K562 (cell line): Measurements from ENCODE around the gene F2RL2. TPM values are rescaled to one million over a fixed set of nuclear protein-coding genes. Genes with fewer than 3 reads are reported as not detected.

ENCODE experiments used
- CBFA2T3 ChIP-seq: fragments of 450-650 bp; IDR thresholded peaks from 2 replicates; pipeline ENCODE4 v1.6.1; 2017
- CHD2 ChIP-seq: IDR thresholded peaks from 2 replicates; pipeline ENCODE4 v1.6.1; 2011; ENCODE audit warnings: low read depth, low read length
- ETV1 ChIP-seq: fragments of 450-650 bp; conservative IDR thresholded peaks from 2 replicates; pipeline ENCODE4 v1.6.1; 2016; ENCODE audit warnings: missing genetic modification characterization, control low read depth, low read depth, missing compliant biosample characterization
- ETV6 ChIP-seq, 3 experiments: fragments of 150-350 bp in 1 of 3; sonication (generic) in 1 of 3; formaldehyde crosslinking in 1 of 3; IDR thresholded peaks; 2 replicates each; pipeline versions ENCODE4 v1.6.1 to v1.8.0; 2014 to 2022; ENCODE audit warnings: borderline replicate concordance in 2 of 3, low read depth in 2 of 3, antibody characterized with exemption in 1 of 3, low read length in 1 of 3, mild to moderate bottlenecking in 1 of 3, missing genetic modification reagents in 1 of 3
- MTA2 ChIP-seq: fragments of 450-650 bp; IDR thresholded peaks from 2 replicates; pipeline ENCODE4 v1.6.1; 2016; ENCODE audit warnings: low read depth
- SIN3A ChIP-seq, 2 experiments: fragments of 150-350 bp in 1 of 2; IDR thresholded peaks; 2 replicates each; pipeline ENCODE4 v1.6.1; 2011 to 2016; ENCODE audit warnings: borderline replicate concordance in 2 of 2, low read depth in 2 of 2, low read length in 2 of 2, mild to moderate bottlenecking in 2 of 2, moderate library complexity in 2 of 2; ENCODE audit not compliant: control insufficient read depth in 1 of 2
- SRSF1 ChIP-seq: fragments of 200-400 bp; formaldehyde crosslinking; IDR thresholded peaks from 2 replicates; pipeline ENCODE4 v1.6.1; 2017; ENCODE audit warnings: mild to moderate bottlenecking, low read depth, low read length, moderate library complexity
- ZBTB17 ChIP-seq: fragments of 450-650 bp; formaldehyde crosslinking; IDR thresholded peaks from 2 replicates; pipeline ENCODE4 v1.4.0; 2020; ENCODE audit warnings: mild to moderate bottlenecking
- ZNF146 ChIP-seq: IDR thresholded peaks from one replicate; pipeline ENCODE4 v1.6.1; 2018; ENCODE audit warnings: missing compliant biosample characterization; ENCODE audit not compliant: unreplicated experiment
- ZNF239 ChIP-seq: fragments of 250-450 bp; sonication (Bioruptor Pico); IDR thresholded peaks from 2 replicates; pipeline ENCODE4 v1.4.0; 2020; ENCODE audit warnings: mild to moderate bottlenecking
- ZNF75A ChIP-seq: fragments of 450-650 bp; formaldehyde crosslinking; IDR thresholded peaks from 2 replicates; pipeline ENCODE4 v1.4.0; 2020; ENCODE audit warnings: mild to moderate bottlenecking
- polyA plus RNA-seq, 8 experiments: library from polyadenylated mRNA; depleted of rRNA in 4 of 8; stranded (reverse) in 5 of 8; unstranded in 3 of 8; fragments of >200 nt; fragmentation: Nextera tagmentation in 2 of 8; fragmentation: Illumina TruSeq in 1 of 8; extraction: Ambion mirVana in 2 of 8; extraction: Trizol in 1 of 8; gene quantifications; 2 replicates each; pipeline versions ENCODE4 v1.2.1 to v1.2.3, GENCODE V29; 2011 to 2014; ENCODE audit warnings: inconsistent platforms in 1 of 8, missing spikeins in 1 of 8
- total RNA-seq, 7 experiments: library from RNA; depleted of rRNA in 6 of 7; stranded (reverse); fragments of >200 nt in 6 of 7; fragmentation: Illumina TruSeq in 2 of 7; extraction: Trizol in 2 of 7; gene quantifications; 2 replicates each; pipeline versions ENCODE4 v1.2.1 to v1.2.3, GENCODE V29; 2011 to 2021; ENCODE audit warnings: low replicate concordance in 1 of 7
- TF ChIP-seq, protein P1 (sequence below): sonication (generic); IDR thresholded peaks from 2 replicates; pipeline ENCODE4 v1.6.1; 2016
- TF ChIP-seq, protein P2 (sequence below): fragments of 450-650 bp; conservative IDR thresholded peaks from 2 replicates; pipeline ENCODE4 v1.6.1; 2016; ENCODE audit warnings: missing genetic modification characterization, low read depth, mild to moderate bottlenecking, control low read depth, missing compliant biosample characterization
- TF ChIP-seq, protein P3 (sequence below): sonication (generic); formaldehyde crosslinking; IDR thresholded peaks from 2 replicates; pipeline ENCODE4 v1.8.1; 2022; ENCODE audit warnings: missing genetic modification reagents
- TF ChIP-seq, protein P4 (sequence below): fragments of 450-650 bp; IDR thresholded peaks from 2 replicates; pipeline ENCODE4 v1.6.1; 2017; ENCODE audit warnings: antibody characterized with exemption, mild to moderate bottlenecking
- TF ChIP-seq, protein P5 (sequence below): fragments of 250-450 bp; sonication (Bioruptor Pico); IDR thresholded peaks from 2 replicates; pipeline ENCODE4 v1.9.0; 2021; ENCODE audit warnings: mild to moderate bottlenecking

F2RL2 gene
- total and polyA plus RNA-seq, 9 of the 15 experiments (the other 6 are each of a cell fraction or from before 2014, with no cell fraction given) = 0.03 to 0.12 (median 0.06) TPM; not detected in 3

DNA sequence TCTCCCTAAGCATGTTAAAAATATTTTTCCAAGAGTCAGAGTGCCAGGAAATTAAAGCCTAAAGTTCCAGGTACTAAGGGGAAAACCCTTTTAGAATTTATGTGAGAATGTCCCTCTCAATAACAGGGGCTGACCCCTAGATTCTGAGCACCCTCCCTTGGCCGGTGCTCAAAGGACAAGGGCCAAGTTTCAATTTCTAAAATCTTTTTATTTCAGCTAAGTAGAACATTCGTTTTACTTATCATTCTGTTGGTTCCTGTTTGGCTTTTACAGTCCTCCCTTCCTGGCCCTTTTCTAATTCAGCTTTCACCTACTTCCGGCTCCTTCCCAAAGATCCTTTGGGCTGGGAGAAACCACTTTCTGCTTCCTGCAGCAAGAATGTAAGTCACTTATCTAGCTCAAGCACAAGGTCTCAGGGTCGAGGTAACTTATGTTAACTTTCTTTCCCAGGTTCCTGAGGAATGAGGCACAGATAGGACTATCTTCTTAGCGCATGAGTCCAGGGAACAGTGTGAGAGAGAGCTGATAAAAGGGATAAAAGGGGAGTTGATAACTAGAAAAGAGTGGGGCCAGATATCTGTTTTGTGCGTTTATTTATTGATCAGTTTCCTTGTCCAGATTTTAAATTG, 34.6 kb upstream of the F2RL2 start (continued):
- TF ChIP-seq ZNF239 = peak; percentile 45; the same call in 1 of the 2 replicates
- TF ChIP-seq, protein P1, sequence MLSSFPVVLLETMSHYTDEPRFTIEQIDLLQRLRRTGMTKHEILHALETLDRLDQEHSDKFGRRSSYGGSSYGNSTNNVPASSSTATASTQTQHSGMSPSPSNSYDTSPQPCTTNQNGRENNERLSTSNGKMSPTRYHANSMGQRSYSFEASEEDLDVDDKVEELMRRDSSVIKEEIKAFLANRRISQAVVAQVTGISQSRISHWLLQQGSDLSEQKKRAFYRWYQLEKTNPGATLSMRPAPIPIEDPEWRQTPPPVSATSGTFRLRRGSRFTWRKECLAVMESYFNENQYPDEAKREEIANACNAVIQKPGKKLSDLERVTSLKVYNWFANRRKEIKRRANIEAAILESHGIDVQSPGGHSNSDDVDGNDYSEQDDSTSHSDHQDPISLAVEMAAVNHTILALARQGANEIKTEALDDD = peak; percentile 84
- TF ChIP-seq, protein P2, sequence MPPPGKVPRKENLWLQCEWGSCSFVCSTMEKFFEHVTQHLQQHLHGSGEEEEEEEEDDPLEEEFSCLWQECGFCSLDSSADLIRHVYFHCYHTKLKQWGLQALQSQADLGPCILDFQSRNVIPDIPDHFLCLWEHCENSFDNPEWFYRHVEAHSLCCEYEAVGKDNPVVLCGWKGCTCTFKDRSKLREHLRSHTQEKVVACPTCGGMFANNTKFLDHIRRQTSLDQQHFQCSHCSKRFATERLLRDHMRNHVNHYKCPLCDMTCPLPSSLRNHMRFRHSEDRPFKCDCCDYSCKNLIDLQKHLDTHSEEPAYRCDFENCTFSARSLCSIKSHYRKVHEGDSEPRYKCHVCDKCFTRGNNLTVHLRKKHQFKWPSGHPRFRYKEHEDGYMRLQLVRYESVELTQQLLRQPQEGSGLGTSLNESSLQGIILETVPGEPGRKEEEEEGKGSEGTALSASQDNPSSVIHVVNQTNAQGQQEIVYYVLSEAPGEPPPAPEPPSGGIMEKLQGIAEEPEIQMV (tag) = peak; percentile 54; the same call in 1 of the 2 replicates
- TF ChIP-seq ZNF146 (CRISPR knock-in tag) = no peak
- TF ChIP-seq MTA2 = peak; percentile 100
- TF ChIP-seq CBFA2T3 = peak; percentile 100
- TF ChIP-seq, protein P3, sequence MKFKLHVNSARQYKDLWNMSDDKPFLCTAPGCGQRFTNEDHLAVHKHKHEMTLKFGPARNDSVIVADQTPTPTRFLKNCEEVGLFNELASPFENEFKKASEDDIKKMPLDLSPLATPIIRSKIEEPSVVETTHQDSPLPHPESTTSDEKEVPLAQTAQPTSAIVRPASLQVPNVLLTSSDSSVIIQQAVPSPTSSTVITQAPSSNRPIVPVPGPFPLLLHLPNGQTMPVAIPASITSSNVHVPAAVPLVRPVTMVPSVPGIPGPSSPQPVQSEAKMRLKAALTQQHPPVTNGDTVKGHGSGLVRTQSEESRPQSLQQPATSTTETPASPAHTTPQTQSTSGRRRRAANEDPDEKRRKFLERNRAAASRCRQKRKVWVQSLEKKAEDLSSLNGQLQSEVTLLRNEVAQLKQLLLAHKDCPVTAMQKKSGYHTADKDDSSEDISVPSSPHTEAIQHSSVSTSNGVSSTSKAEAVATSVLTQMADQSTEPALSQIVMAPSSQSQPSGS (CRISPR knock-in tag) = no peak
- peak; percentile 75; the same call in 1 of the 2 replicates for TF ChIP-seq ZBTB17 (CRISPR knock-in tag)
- TF ChIP-seq ETV6 (IDR thresholded peaks at IDR 0.05; ENCODE audit: borderline replicate concordance in 1 of 2, low read depth in 2 of 2, low read length in 1 of 2) = peak; percentile 64 to 96; a peak in 3 of 4 replicates
- TF ChIP-seq ETV6 (CRISPR knock-in tag; IDR thresholded peaks at IDR 0.05; ENCODE audit: borderline replicate concordance) = no peak
- TF ChIP-seq, protein P4, sequence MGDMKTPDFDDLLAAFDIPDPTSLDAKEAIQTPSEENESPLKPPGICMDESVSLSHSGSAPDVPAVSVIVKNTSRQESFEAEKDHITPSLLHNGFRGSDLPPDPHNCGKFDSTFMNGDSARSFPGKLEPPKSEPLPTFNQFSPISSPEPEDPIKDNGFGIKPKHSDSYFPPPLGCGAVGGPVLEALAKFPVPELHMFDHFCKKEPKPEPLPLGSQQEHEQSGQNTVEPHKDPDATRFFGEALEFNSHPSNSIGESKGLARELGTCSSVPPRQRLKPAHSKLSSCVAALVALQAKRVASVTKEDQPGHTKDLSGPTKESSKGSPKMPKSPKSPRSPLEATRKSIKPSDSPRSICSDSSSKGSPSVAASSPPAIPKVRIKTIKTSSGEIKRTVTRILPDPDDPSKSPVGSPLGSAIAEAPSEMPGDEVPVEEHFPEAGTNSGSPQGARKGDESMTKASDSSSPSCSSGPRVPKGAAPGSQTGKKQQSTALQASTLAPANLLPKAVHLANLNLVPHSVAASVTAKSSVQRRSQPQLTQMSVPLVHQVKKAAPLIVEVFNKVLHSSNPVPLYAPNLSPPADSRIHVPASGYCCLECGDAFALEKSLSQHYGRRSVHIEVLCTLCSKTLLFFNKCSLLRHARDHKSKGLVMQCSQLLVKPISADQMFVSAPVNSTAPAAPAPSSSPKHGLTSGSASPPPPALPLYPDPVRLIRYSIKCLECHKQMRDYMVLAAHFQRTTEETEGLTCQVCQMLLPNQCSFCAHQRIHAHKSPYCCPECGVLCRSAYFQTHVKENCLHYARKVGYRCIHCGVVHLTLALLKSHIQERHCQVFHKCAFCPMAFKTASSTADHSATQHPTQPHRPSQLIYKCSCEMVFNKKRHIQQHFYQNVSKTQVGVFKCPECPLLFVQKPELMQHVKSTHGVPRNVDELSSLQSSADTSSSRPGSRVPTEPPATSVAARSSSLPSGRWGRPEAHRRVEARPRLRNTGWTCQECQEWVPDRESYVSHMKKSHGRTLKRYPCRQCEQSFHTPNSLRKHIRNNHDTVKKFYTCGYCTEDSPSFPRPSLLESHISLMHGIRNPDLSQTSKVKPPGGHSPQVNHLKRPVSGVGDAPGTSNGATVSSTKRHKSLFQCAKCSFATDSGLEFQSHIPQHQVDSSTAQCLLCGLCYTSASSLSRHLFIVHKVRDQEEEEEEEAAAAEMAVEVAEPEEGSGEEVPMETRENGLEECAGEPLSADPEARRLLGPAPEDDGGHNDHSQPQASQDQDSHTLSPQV = peak; percentile 74
- peak; percentile 90 for TF ChIP-seq ETV1 (tag)
- TF ChIP-seq SIN3A (IDR thresholded peaks at IDR 0.05; ENCODE audit: borderline replicate concordance in 2 of 2, control insufficient read depth in 1 of 2, low read depth in 2 of 2, low read length in 2 of 2) = no peak
- TF ChIP-seq, protein P5, sequence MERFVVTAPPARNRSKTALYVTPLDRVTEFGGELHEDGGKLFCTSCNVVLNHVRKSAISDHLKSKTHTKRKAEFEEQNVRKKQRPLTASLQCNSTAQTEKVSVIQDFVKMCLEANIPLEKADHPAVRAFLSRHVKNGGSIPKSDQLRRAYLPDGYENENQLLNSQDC = no peak; the same call in 1 of the 2 replicates
- no peak for TF ChIP-seq SRSF1
- TF ChIP-seq CHD2 = no peak
- TF ChIP-seq ZNF75A (CRISPR knock-in tag) = peak; percentile 36; the same call in 1 of the 2 replicates
